ENCODE results near the gene NOS1AP. TPM values are rescaled to one million over a fixed set of nuclear protein-coding genes. Genes with fewer than 3 reads are reported as not detected.

The NOS1AP gene
- total RNA-seq, 1 donor from 2014 or later, result 4.5 TPM

- no peaks in the 10 kb centered on the region for H3K36me3 Mint-ChIP-seq (ENCODE audit: low read depth)
Measured at GRCh38 chr1:162326559-162326958, 257.1 kb downstream of the NOS1AP start.

GRCh38 chr1:162327144-162327787, 257.8 kb downstream of the NOS1AP start:
- no peaks in the 10 kb centered on the region for H3K36me3 Mint-ChIP-seq (ENCODE audit: low read depth)
- H3K9me3 Mint-ChIP-seq (ENCODE audit: low read depth), result no peaks in the 10 kb centered on the region
- no peaks in the 10 kb centered on the region for H3K27me3 Mint-ChIP-seq (ENCODE audit: low read depth)
- H3K27ac Mint-ChIP-seq (ENCODE audit: unreplicated experiment), result no peak overlapping the region
- TF ChIP-seq CTCF (IDR thresholded peaks at IDR 0.05), result no peak
- H3K4me1 Mint-ChIP-seq (ENCODE audit: low read depth), result peaks cover 19% of the 10 kb centered on the region
- no peak overlapping the region for H3K4me3 Mint-ChIP-seq (ENCODE audit: unreplicated experiment)
- DNase-seq (ENCODE audit: low spot score), result no peak

More at GRCh38 chr1:162326559-162326958, 257.1 kb downstream of the NOS1AP start:
- H3K9me3 Mint-ChIP-seq (ENCODE audit: low read depth), result no peaks in the 10 kb centered on the region
- no peak overlapping the region for H3K27ac Mint-ChIP-seq (ENCODE audit: unreplicated experiment)
- peaks cover 19% of the 10 kb centered on the region for H3K4me1 Mint-ChIP-seq (ENCODE audit: low read depth)
- no peak for TF ChIP-seq CTCF (IDR thresholded peaks at IDR 0.05)
- no peaks in the 10 kb centered on the region for H3K27me3 Mint-ChIP-seq (ENCODE audit: low read depth)
- DNase-seq (ENCODE audit: low spot score), result no peak
- no peak overlapping the region for H3K4me3 Mint-ChIP-seq (ENCODE audit: unreplicated experiment)

- Mint-ChIP-seq H3K27me3 (ENCODE audit: low read depth) (no peaks in the 10 kb centered on the region), H3K27ac (ENCODE audit: unreplicated experiment) (no peak overlapping the region), H3K36me3 (ENCODE audit: low read depth) (no peaks in the 10 kb centered on the region), H3K4me3 (ENCODE audit: unreplicated experiment) (no peak overlapping the region), H3K9me3 (ENCODE audit: low read depth) (no peaks in the 10 kb centered on the region), H3K4me1 (ENCODE audit: low read depth) (peaks cover 19% of the 10 kb centered on the region)
- no peak for DNase-seq (ENCODE audit: low spot score)
- TF ChIP-seq CTCF (IDR thresholded peaks at IDR 0.05), result no peak
Measured at GRCh38 chr1:162327788-162328165, 258.3 kb downstream of the NOS1AP start.

GRCh38 chr1:162328512-162328911, 259.0 kb downstream of the NOS1AP start:
- H3K9me3 Mint-ChIP-seq (ENCODE audit: low read depth), result no peaks in the 10 kb centered on the region
- peaks cover 19% of the 10 kb centered on the region for H3K4me1 Mint-ChIP-seq (ENCODE audit: low read depth)
- DNase-seq (ENCODE audit: low spot score), result no peak
- no peak for TF ChIP-seq CTCF (IDR thresholded peaks at IDR 0.05)
- no peak overlapping the region for H3K4me3 Mint-ChIP-seq (ENCODE audit: unreplicated experiment)
- H3K36me3 Mint-ChIP-seq (ENCODE audit: low read depth), result no peaks in the 10 kb centered on the region
- H3K27ac Mint-ChIP-seq (ENCODE audit: unreplicated experiment), result no peak overlapping the region
- no peaks in the 10 kb centered on the region for H3K27me3 Mint-ChIP-seq (ENCODE audit: low read depth)

GRCh38 chr1:162329826-162330225, 260.3 kb downstream of the NOS1AP start:
- peaks cover 2% of the 10 kb centered on the region for H3K36me3 Mint-ChIP-seq (ENCODE audit: low read depth)
- TF ChIP-seq CTCF (IDR thresholded peaks at IDR 0.05), result no peak

More at GRCh38 chr1:162329826-162330225, 260.3 kb downstream of the NOS1AP start:
- Mint-ChIP-seq H3K27ac (ENCODE audit: unreplicated experiment) (no peak overlapping the region), H3K9me3 (ENCODE audit: low read depth) (no peaks in the 10 kb centered on the region), H3K4me1 (ENCODE audit: low read depth) (peaks cover 19% of the 10 kb centered on the region), H3K4me3 (ENCODE audit: unreplicated experiment) (no peak overlapping the region), H3K27me3 (ENCODE audit: low read depth) (no peaks in the 10 kb centered on the region)
- DNase-seq (ENCODE audit: low spot score), result no peak
